Skeletal muscle tissue (tissue), 4 donors: ENCODE results near the gene MEP1A. TPM values are rescaled to one million over a fixed set of nuclear protein-coding genes. Genes with fewer than 3 reads are reported as not detected.
"Not testable (repeated sequence)": the region's sequence is repeated elsewhere in the genome, so short reads cannot be mapped to it uniquely, and the experiment has no call there.

Experiments
- H3K27ac ChIP-seq: one replicate; pipeline ENCODE4 v1.7.0; 2013; ENCODE audit warnings: mild to moderate bottlenecking, low read depth, low read length, inconsistent platforms
- H3K27me3 ChIP-seq, 3 donors: one replicate each; pipeline ENCODE4 v1.7.0; 2013; ENCODE audit warnings: low read length in 3 of 3; ENCODE audit not compliant: control insufficient read depth in 3 of 3, insufficient read depth in 3 of 3
- H3K36me3 ChIP-seq, 3 donors: one replicate each; pipeline ENCODE4 v1.7.0; 2013; ENCODE audit warnings: low read length in 3 of 3; ENCODE audit not compliant: control insufficient read depth in 3 of 3, insufficient read depth in 3 of 3
- H3K4me1 ChIP-seq, 3 donors: one replicate each; pipeline ENCODE4 v1.7.0; 2013; ENCODE audit warnings: low read length in 3 of 3, mild to moderate bottlenecking in 3 of 3; ENCODE audit not compliant: control insufficient read depth in 3 of 3, insufficient read depth in 3 of 3
- H3K4me3 ChIP-seq, 3 donors: one replicate each; pipeline ENCODE4 v1.7.0; 2013; ENCODE audit warnings: low read length in 3 of 3
- H3K9ac ChIP-seq, 3 donors: one replicate each; pipeline ENCODE4 v1.7.0; 2013; ENCODE audit warnings: low read length in 3 of 3, mild to moderate bottlenecking in 3 of 3, moderate library complexity in 2 of 3, low read depth in 1 of 3
- H3K9me3 ChIP-seq, 3 donors: one replicate each; pipeline ENCODE4 v1.7.0; 2013; ENCODE audit warnings: low read length in 3 of 3; ENCODE audit not compliant: control insufficient read depth in 3 of 3
- total RNA-seq: library from RNA; depleted of rRNA; stranded (reverse); fragments of >200 nt; gene quantifications from one replicate; pipeline ENCODE4 v1.2.3, GENCODE V29; 2014
- donor health status: Osteomylitis.

MEP1A gene
- total RNA-seq, 1 donor from 2014 or later: not detected

- Histone ChIP-seq H3K9ac (no peak overlapping the region), H3K9me3 (peaks cover 0 to 2% (median 0%) of the 10 kb centered on the region in 3 donors), H3K36me3 (no peaks in the 10 kb centered on the region), H3K27me3 (no peaks in the 10 kb centered on the region), H3K4me3 (no peak overlapping the region), H3K27ac (peak overlapping the region; percentile 36), H3K4me1 (peaks cover 5 to 15% (median 11%) of the 10 kb centered on the region in 3 donors)
Measured at GRCh38 chr6:46773201-46773855, 19.9 kb upstream of the MEP1A start.

- H3K4me1 ChIP-seq: peaks cover 5 to 15% (median 11%) of the 10 kb centered on the region in 3 donors
- not testable (repeated sequence) for H3K9ac ChIP-seq, H3K27ac ChIP-seq, H3K27me3 ChIP-seq, H3K36me3 ChIP-seq, H3K4me3 ChIP-seq, H3K9me3 ChIP-seq
Measured at GRCh38 chr6:46774736-46775135, 18.5 kb upstream of the MEP1A start.

- peaks cover 0 to 2% (median 0%) of the 10 kb centered on the region in 3 donors for H3K9me3 ChIP-seq
- no peak overlapping the region for H3K4me3 ChIP-seq
- H3K4me1 ChIP-seq: peaks cover 5 to 15% (median 11%) of the 10 kb centered on the region in 3 donors
- no peaks in the 10 kb centered on the region for H3K27me3 ChIP-seq
- H3K9ac ChIP-seq: no peak overlapping the region
- no peaks in the 10 kb centered on the region for H3K36me3 ChIP-seq
- H3K27ac ChIP-seq: no peak overlapping the region
Measured at GRCh38 chr6:46776070-46776712, 17.0 kb upstream of the MEP1A start.

- H3K36me3 ChIP-seq: no peaks in the 10 kb centered on the region
- peaks cover 0 to 2% (median 0%) of the 10 kb centered on the region in 3 donors for H3K9me3 ChIP-seq
- H3K27me3 ChIP-seq: no peaks in the 10 kb centered on the region
- H3K4me1 ChIP-seq: peaks cover 2 to 10% (median 7%) of the 10 kb centered on the region in 3 donors
- H3K27ac ChIP-seq: no peak overlapping the region
- no peak overlapping the region for H3K9ac ChIP-seq
- H3K4me3 ChIP-seq: no peak overlapping the region
Measured at GRCh38 chr6:46777476-46778346, 15.5 kb upstream of the MEP1A start.

GRCh38 chr6:46781478-46782378, 11.5 kb upstream of the MEP1A start:
- Histone ChIP-seq H3K36me3 (no peaks in the 10 kb centered on the region), H3K9me3 (no peaks in the 10 kb centered on the region), H3K27me3 (no peaks in the 10 kb centered on the region), H3K9ac (no peak overlapping the region), H3K4me3 (no peak overlapping the region), H3K27ac (no peak overlapping the region), H3K4me1 (no peaks in the 10 kb centered on the region)

GRCh38 chr6:46784535-46784934, 8.7 kb upstream of the MEP1A start:
- Histone ChIP-seq H3K27me3 (no peaks in the 10 kb centered on the region), H3K4me3 (no peak overlapping the region), H3K9me3 (no peaks in the 10 kb centered on the region), H3K27ac (no peak overlapping the region), H3K4me1 (no peaks in the 10 kb centered on the region), H3K36me3 (no peaks in the 10 kb centered on the region), H3K9ac (no peak overlapping the region)

- Histone ChIP-seq H3K9ac (no peak overlapping the region), H3K4me1 (no peaks in the 10 kb centered on the region), H3K27ac (no peak overlapping the region), H3K4me3 (no peak overlapping the region), H3K36me3 (no peaks in the 10 kb centered on the region), H3K27me3 (no peaks in the 10 kb centered on the region), H3K9me3 (no peaks in the 10 kb centered on the region)
Measured at GRCh38 chr6:46787871-46788540, 5.2 kb upstream of the MEP1A start.

- Histone ChIP-seq H3K9ac (no peak overlapping the region), H3K4me3 (no peak overlapping the region), H3K27me3 (peaks cover 0 to 2% (median 0%) of the 10 kb centered on the region in 3 donors), H3K36me3 (no peaks in the 10 kb centered on the region), H3K27ac (no peak overlapping the region), H3K4me1 (no peaks in the 10 kb centered on the region), H3K9me3 (no peaks in the 10 kb centered on the region)
Measured at GRCh38 chr6:46788791-46789190, 4.4 kb upstream of the MEP1A start.
